HG03457 (cell line): ENCODE data around the gene EDA.
"Not testable (repeated sequence)": the region's sequence is repeated elsewhere in the genome, so short reads cannot be mapped to it uniquely, and the experiment has no call there.

Experiments
- ATAC-seq: cut with Tn5 transposase; IDR thresholded peaks from one replicate; pipeline ENCODE4 v1.9.1; 2021; ENCODE audit warnings: moderate number of reproducible peaks; ENCODE audit not compliant: unreplicated experiment

EDA gene

DNA sequence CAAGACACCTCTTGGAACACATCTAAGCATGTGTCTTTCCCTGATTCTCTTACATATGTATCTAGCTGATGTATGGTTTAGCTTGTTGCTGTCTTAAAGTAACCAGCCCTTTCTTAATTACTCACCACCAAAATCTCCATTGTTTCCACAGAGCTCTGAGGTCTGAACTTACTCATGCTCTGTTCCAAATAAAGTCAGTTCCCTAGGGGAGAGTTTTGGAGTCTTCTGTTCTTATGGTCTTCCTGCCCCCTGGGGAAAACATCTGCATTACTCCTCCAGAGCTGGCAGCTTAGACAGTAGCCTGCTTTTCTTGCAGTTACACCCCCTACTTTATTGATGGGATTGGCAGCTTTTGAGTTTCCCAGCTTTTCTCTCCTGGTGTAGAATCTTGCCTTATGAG is 125.8 kb downstream of the EDA start:
- ATAC-seq: no peak

DNA sequence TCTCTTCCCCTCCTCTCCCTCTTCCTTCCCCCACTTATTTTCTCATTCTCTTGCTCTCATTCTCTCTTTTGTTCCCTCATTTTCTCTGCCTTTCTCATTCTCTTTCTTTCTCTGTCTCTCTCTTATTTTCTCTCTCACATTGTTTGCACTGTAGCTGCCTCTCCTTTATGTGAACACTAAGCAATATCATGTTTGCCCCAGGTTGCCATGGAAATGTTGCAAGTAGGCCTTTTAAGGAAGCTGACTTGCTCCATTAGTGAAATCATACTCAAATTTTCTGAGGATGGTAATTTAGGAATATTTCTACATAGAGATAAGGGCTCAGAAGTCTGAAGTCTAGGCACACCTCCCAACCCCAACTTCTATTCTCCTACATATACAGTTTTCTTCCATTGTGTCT is 130.1 kb downstream of the EDA start:
- no peak for ATAC-seq

DNA sequence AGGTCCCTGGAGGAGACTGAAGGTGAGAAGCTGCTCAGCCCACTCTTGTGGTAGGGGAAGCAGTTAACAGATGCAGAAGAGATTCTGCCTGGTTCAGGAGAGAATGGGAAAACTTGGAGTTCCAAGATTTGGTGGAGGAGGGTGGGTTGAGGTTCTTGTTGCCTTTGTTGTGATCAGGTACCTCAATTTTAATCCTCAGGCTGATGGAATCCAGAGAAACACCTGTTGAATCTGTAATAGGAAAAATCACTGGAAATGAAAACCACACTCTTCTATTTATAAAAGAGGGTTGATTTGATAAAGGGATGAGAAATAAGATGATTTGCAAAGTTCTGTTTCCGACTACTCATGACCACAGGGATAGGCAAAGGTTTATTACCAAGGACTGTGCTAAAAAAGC is 132.1 kb downstream of the EDA start:
- ATAC-seq: no peak

DNA sequence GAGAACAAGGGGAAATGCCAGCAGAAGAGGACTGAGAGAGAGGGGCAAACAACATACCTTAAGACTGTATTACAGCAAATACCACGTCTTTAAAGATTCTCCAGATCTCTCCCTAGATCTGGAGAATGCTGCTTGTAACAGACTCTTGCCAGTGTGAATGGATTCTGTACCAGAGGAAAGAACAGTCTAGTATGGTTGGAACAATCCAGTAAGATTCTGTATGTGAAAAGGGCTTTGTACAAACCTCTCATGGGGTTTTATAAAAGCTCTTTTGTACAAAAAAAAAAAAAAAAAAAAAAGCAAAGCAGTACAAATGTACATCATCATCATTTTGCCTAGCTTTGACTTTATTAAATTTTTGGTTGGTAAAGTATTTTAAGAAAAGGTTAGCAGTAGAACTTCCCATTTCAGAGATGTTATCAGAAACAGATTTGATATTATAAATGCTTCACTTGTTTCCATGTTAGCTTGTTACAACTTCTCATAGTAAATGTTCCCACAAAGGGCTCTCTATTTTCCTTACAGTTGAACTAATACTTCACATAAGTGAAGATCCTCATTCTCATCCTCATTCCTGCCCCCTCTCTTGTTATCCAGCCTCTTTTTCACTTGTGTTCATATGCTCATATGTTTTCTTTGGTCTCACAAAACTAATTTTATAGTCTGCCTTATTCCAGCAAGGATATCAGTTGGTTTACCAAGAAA is 144.2 kb downstream of the EDA start:
- ATAC-seq: no peak

DNA sequence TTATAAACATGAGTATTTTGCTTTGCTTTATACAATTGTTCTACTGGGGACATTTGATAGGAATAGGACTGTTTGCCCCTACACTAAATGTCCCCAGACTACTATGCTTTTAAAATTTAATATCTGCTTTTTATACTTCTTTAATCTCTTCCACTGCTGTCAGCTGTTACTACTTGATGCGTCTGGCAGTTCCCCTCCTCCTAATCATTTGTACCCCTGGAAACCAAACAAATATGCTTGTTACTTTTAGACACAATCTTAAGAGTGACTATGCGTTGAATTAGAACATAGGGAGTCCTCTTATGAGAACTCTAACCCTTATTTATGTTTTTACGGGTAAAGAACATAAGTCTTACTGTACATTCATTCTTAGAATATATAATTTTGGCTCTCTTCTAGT is 145.7 kb downstream of the EDA start:
- no peak for ATAC-seq

DNA sequence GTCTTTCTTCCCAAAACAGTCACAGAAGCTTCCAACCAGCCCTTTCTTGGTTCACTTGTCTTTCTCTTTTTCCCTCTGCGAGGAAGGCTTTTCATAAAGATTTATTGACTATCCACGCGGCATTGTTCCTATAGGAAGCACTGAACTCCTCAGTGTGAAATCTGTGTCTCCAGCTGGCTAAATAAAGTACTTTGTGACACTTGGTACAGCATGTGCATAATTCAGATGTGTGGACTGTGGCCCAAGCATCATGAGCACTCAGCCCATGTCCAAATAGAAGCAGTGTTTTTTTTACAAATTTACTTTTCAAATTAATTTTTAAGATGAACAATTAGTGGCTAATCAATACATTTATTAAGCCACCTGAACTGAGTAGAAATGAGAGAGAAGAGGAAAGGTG is 146.4 kb downstream of the EDA start:
- no peak for ATAC-seq

DNA sequence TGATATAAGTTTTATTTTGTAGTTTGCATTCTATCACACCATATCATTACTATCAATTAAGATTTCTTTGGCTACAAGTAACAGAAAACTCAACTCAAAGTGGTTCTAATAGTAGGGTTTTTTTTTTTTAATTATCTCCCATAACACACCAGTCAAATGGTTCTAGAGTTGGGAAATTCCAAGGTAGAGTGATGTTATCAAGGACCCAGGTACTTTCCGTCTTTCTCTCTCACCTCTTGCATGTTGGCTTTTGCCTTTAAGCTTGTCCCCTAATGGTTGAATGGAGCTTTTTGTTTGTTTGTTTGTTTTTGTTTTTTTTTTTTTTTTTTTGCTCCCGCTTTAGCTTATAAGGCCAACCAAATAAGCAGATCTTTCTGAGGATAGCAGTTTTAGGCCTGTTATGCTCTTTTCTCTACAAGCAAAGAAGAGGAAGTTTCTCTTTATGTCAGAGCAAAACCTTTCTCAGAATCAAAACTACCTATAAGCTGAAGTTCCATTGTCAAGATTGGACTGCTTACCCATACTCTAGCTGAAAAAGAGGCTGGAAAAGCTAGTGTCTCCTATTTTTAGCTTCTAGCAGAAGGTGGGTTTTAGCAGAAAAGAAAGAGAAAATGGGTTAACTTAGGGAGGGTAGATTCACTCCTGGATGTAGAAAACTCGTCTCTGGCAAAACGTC is 177.5 kb downstream of the EDA start:
- ATAC-seq: no peak

DNA sequence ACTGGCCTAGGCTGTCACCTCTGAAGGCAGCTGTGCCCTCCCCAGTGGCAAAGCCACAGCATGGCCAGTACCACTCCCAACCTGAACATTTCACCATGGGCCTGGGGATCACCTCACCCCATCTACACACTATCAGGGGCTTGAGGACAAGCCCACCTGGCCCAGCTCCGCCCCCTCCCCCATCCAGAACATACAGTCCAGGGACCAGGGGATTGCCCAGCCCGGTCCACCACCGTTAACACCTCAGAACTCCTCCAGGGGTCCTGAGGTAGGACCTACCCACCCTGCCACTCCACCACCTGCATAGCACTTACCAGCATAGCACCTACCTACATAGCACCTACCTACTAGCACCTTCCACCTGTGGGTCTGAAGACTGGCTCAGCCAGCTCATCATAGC is 179.8 kb downstream of the EDA start:
- ATAC-seq: no peak

DNA sequence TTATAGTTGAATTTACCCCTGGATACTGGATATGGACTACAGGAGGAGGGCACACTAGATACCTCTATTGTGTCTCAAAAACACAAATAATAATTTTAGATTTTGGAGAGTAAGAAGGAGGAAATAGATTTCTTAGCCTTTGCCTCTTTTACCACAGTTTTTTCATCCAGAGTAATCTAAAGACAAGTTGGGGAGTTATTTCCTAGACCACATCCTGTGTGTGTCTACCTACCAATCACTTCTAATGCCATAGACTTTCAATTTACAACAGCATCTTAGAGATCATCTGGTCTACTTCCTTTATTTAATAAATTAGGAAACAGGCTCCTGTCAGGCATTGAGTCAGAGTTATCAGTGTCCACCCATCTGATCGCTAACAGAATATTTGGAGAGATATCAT is 191.5 kb downstream of the EDA start:
- ATAC-seq: no peak

DNA sequence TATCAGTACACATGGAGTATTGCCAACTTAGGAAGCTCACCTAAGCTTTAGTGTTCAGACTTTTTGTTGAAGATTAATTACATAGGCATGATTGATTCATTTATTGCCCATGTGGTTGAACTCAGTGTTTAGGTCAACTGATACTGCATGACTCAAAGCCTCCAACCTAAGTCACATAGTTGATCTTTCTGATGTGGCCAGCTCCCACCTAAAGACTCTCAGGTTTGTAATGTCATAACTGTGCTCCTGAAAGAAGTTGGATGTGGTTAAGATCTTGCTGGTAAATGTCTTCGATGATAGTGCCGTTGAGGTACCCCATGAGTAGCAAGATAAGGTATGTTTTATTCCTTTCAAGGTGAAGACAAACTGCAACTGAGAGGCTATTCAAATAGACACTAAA is 192.5 kb downstream of the EDA start:
- ATAC-seq: no peak

DNA sequence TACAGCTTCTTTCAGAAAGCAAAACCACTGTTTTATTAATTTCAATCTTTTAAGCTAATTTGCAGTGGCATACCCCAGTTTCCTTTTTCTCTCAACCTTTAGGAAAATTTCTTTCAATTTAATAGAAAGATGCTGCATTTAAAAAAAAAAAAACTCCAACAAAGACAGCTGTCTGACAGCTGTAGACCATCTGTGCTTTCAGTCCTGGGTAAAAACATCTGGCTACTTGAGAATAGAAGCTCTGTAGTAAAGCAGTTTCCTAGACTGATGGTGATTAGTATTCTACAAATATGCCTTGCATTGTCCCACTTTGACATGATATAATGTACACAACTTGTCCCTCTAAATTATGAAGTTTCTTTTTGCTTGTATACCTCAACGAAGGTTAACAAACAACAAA is 197.8 kb downstream of the EDA start:
- no peak for ATAC-seq

DNA sequence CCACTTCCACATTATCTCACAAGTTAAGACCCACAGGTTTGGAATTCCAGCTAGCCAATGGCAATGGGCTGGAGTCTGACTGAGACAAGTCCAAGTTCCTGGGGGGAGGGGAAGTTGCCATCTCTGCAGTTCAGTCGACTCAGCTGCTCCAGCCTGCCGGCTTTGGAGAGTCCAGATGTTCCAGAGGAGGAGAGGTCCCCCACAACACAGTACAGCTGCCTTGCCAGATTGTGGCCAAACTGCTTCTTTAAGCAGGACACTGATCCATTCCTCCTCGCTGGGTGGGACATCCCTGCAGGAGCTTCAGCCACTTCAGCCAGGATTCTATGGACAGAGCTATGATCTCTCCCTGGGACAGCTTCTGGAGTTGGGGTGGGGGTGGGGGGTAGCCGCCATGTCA is 199.2 kb downstream of the EDA start:
- ATAC-seq: no peak

DNA sequence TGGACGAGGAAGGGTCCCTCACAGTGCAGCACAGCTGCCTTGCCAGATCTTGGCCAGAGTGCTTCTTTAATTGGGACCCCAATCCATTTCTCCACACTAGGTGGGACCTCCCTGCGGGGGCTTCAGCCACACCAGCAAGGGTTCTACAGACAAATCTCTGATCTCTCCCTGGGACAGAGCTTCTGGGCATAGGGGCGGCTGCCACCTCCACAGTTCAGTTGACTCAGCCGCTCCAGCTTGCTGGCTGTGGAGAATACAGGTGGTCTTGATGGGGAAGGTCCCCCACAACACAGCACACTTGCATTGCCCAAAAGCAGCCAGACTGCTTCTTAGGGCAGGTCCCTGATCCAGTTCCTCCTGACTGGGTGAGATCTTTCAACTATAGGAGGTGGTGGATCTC is 199.6 kb downstream of the EDA start:
- ATAC-seq: no peak

DNA sequence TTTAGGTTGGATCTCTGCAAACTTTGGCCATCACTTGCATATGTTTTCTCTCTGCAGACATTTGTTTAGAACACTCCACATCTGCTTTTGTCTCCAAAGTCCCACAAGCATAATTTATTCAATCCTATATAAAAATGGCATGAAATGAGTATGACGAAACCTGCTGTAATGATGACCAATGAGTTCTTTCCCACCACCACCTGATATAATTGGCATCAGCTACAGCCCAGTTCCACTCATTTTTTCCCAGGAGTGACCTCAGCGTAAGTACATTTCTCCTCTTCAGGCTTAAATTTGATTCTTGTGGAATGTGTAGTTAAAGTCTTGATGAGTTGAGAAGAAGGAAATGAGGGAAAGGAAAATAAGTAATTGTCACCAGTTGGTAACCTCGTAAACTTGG is 228.7 kb downstream of the EDA start:
- ATAC-seq: no peak

DNA sequence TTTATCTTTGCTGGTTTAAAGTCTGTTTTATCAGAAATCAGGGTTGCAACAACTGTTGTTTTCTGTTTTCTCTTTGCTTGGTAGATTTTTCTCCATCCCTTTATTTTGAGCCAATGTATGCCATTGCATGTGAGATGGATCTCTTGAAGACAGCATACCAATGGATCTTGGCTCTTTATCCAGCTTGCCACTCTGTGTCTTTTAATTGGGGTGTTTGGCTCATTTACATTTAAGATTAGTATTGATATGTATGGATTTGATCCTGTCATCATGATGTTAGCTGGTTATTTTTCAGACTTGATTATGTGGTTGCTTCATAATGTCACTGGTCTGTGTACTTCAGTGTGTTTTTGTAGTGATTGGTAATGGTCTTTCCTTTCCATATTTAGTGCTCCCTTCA is 244.1 kb downstream of the EDA start:
- not testable (repeated sequence) for ATAC-seq

DNA sequence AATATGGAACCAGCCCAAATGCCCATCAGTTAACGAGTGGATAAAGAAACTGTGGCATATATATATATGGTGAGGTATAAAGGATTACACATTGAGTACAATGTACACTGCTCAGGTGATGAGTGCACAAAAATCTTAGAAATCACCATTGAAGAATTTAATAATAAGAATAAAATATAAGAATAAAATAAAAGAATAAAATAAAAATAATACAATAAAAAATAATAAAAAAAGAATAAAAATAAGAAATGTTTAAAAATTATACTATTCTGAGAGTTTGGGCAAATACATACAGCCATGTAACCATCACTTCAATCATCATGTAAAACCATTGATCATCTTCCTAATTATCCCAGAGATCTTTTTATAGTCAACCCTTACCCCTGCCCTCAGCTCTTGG is 260.3 kb downstream of the EDA start:
- ATAC-seq: no peak

DNA sequence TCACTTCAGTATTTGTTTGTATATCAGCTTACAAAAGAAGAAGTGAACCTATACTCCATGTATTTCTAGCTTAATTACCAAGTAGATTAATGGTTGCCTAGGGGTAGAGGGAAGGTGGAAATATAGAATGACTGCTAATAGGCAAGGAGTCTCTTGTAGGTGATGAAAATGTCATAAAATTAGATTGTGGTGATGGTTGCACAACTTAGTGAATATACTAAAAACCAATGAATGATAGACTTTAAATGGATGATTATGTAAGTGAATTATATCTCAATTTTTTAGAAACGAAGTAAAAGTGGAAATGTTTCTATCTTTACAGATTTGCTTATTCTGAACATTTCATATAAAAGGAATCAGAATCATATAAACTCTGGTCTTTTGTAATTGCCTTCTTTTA is 268.3 kb downstream of the EDA start:
- no peak for ATAC-seq

DNA sequence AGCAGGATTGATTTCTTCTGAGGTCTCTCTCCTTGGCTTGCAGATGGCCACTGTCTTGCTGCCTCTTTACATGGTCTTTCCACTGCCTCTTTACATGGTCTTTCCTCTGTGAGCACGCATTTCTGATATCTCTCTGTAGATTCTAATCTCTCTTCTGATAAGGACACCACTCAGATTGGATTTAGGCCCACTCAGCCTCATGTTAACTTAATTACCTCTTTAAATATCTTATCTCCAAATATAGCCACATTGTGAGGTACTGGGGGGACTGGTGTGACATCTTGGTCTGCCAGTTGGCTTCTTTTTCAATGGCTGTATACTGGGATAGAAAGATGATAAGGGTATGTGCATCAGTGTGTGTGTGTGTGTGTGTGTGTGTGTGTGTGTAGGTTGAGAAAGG is 280.1 kb downstream of the EDA start:
- ATAC-seq: no peak

DNA sequence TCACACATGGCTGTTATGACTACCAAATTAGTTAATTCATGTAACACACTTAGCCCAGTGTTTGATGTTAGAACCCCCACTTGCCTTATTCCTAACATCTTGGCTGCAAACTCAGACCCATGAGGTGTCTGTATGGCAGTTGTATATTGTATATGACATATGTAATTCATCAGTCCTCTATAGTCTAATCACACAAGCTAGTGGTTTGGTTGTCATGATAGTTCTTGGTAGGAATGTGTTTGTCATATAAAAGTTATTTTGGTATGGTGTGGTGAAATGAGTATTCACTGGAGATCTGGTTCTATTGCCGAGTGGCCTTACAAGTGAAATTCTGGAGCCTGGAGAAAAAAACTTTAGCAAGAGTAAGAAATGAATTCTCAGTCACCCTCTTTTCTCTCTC is 284.6 kb downstream of the EDA start:
- no peak for ATAC-seq

DNA sequence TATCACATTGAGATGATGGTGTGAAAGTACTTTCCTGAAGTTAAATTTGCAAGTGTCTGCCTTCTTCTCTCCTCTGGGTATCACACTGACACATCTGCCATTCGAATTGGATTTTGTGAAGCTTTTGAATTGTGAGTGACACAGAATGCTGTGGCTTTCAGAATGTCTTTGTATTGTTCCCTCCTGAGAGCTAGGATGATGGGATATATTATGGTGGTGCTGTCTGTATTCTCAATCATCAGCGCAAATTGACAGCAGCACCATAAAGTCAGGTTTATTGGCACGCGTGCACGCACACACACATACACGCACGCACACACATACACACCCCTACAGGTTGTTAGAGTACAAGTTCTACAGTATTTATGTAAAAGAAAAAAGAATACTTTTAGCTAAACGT is 290.5 kb downstream of the EDA start:
- ATAC-seq: no peak

DNA sequence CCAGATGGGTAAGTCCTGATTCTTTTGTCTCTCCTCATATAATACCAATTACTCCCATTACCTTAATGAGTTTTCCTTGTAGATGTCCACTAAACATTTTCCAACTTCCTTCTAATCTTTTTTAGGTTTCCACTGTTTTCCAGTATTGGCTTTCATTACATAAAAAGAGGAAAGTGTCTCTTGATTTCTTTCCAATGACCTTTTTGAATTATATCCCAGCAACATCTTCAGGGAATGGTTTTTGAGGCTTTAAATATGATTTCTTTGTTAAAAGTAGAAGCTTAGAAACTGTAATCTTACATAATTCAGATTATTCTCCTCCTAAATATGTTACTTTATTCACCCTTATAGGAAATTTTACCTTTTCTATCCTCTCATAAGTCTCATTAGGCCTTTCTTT is 298.9 kb downstream of the EDA start:
- ATAC-seq: no peak

DNA sequence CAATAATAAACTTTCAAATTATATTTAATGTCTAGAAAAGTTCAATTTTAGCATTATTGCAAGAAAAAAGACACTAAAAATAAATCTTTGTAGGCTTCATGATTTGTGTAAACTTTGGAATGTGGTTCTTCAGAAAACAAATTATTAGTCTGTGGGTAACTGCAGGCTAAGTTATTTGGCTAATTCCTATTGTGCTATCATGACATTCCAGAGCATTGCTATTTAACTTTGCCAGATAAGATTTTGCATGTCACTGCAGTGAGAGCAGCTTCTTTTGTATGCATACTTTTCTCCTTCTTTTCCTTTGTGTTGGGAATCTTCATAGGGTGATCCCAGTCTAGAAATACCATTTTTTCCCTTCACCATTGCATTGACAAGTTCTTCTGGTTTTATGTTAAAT is 303.8 kb downstream of the EDA start:
- no peak for ATAC-seq

DNA sequence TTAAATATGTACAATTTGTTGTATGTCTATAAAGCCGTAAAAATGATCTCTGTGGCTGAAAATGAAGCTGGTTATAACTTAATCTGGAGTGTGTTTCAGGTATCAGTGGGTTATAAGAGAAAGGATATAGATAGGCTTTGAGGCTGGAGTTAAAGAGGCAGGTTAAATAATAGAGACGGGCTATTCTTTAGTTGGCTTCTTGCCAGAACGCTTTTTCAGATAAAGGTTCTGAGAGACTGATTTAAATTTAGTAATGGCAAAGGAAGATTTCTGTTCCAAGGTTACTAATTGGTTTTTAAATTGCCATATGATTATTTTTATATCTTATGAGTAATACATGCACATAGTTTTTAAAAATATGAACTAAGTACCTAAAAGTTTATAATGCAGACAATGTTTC is 316.4 kb downstream of the EDA start:
- no peak for ATAC-seq
